Uterus (tissue), 4 donors: ENCODE measurements around the gene XRN1. TPM values are rescaled to one million over a fixed set of nuclear protein-coding genes. Genes with fewer than 3 reads are reported as not detected.
"Not testable (repeated sequence)": the region's sequence is repeated elsewhere in the genome, so short reads cannot be mapped to it uniquely, and the experiment has no call there.

Experiments
- DNase-seq, 2 donors: peaks; one replicate each; pipeline ENCODE4 v3.0.0-alpha.2; 2019 to 2020
- H3K27ac ChIP-seq, 2 donors: fragments of 200-600 bp; sonication (generic); 1 replicate in 1 of 2; 2 replicates in 1 of 2; pipeline ENCODE4 v1.5.1; 2016 to 2018
- H3K27me3 ChIP-seq, 2 donors: fragments of 200-600 bp; sonication (generic); one replicate each; pipeline ENCODE4 v1.5.1; 2018 to 2019; ENCODE audit warnings: control low read depth in 1 of 2
- H3K36me3 ChIP-seq, 2 donors: fragments of 200-600 bp; sonication (generic); one replicate each; pipeline ENCODE4 v1.5.1; 2019; ENCODE audit warnings: control low read depth in 1 of 2
- H3K4me1 ChIP-seq, 2 donors: fragments of 200-600 bp; sonication (generic); one replicate each; pipeline ENCODE4 v1.5.1; 2018 to 2019; ENCODE audit warnings: control low read depth in 1 of 2
- H3K4me3 ChIP-seq, 2 donors: fragments of 200-600 bp; sonication (generic); 1 replicate in 1 of 2; 2 replicates in 1 of 2; pipeline ENCODE4 v1.5.1; 2018 to 2019; ENCODE audit warnings: mild to moderate bottlenecking in 1 of 2
- H3K9me3 ChIP-seq, 2 donors: fragments of 200-600 bp; sonication (generic); one replicate each; pipeline ENCODE4 v1.5.1; 2019; ENCODE audit warnings: control low read depth in 1 of 2
- CTCF ChIP-seq, 4 experiments: fragments of 200-600 bp in 2 of 4; fragments of 450-650 bp in 2 of 4; sonication (generic) in 2 of 4; IDR thresholded peaks; one replicate each; pipeline ENCODE4 v1.5.1; 2016 to 2019; ENCODE audit warnings: antibody characterized with exemption in 4 of 4, mild to moderate bottlenecking in 2 of 4, moderate library complexity in 1 of 4
- POLR2A ChIP-seq, 2 donors: fragments of 450-650 bp; IDR thresholded peaks; one replicate each; pipeline ENCODE4 v1.6.1; 2016; ENCODE audit warnings: antibody characterized with exemption in 2 of 2, mild to moderate bottlenecking in 1 of 2, moderate library complexity in 1 of 2
- intact Hi-C: fragments of 100-400 bp; cut with DNase I; formaldehyde crosslinking; loops from one replicate; pipeline ENCODE4 v1.15.1; 2023; ENCODE audit warnings: low total_unique reads
- total RNA-seq, 4 donors: library from RNA; depleted of rRNA in 3 of 4; stranded (reverse); fragments of >200 nt in 3 of 4; gene quantifications; one replicate each; pipeline versions ENCODE4 v1.1.0 to v1.2.4, GENCODE V29; 2014 to 2023
- donor health status: DM: yes; HTN: yes; CAD: no.

The XRN1 gene
- total RNA-seq, 4 donors from 2014 or later = 24.6 to 95.3 (median 59.4) TPM

DNA sequence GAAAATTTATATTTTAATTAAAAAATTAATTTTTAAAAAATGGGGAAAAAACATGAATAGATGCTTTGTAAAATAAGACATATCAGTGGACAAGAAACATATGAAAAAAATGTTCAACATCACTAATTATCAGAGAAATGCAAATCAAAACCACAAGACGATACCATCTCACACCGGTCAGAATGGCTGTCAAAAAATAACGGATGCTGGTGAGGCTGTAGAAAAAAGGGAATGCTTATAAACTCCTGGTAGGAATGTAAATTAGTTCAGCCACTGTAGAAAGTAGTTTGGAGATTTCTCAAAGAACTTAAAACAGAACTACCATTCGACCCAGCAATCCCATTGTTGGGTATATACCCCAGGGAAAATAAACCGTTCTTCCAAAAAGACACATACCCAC lies 93.8 kb downstream of the XRN1 start:
- Histone ChIP-seq H3K9me3 (no peaks in the 10 kb centered on the region), H3K27me3 (no peaks in the 10 kb centered on the region), H3K4me1 (no peaks in the 10 kb centered on the region), H3K4me3 (no peak overlapping the region), H3K27ac (no peak overlapping the region), H3K36me3 (no peaks in the 10 kb centered on the region)
- TF ChIP-seq POLR2A (IDR thresholded peaks at IDR 0.05) = no peak
- TF ChIP-seq CTCF (IDR thresholded peaks at IDR 0.05) = no peak
- DNase-seq = no peak
- intact Hi-C loops = no loop called here

DNA sequence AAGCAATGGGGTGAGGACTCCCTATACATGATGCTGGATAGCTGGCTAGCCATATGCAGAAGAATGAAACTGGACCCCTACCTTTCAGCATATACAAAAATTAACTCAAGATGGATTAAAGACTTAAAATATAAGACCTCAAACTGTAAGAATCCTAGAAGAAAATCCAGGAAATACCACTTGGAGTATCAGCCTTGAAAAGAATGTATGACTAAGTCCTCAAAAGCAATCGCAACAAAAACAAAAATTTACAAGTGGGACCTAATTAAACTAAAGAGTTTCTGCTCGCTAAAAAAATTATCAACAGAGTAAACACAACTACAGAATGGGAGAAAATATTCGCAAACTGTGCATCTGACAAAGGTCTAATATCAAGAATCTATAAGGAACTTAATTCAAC lies 94.3 kb downstream of the XRN1 start:
- no peak for TF ChIP-seq CTCF (IDR thresholded peaks at IDR 0.05)
- DNase-seq = no peak
- Histone ChIP-seq H3K36me3 (no peaks in the 10 kb centered on the region), H3K4me1 (no peaks in the 10 kb centered on the region), H3K27ac (no peak overlapping the region), H3K9me3 (no peaks in the 10 kb centered on the region), H3K4me3 (no peak overlapping the region), H3K27me3 (no peaks in the 10 kb centered on the region)
- intact Hi-C loops = no loop called here

DNA sequence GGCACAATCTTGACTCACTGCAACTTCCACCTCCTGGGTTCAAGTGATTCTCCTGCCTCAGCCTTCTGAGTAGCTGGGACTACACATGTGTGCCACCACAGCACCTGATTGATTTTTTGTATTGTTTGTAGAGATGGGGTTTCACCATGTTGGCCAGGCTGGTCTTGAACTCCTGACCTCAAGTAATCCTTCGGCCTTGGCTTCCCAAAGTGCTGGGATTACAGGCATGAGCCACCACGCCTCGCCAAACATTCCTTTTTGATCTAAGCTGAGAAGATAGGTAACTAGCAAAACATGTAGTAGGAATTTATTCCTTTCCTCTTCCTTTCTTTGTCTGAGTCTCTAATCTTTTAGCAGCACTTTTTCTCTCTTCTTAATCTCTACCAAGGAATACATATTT lies 95.1 kb downstream of the XRN1 start:
- H3K27ac ChIP-seq, H3K4me3 ChIP-seq, intact Hi-C loops, H3K9me3 ChIP-seq, H3K4me1 ChIP-seq, H3K36me3 ChIP-seq, H3K27me3 ChIP-seq, DNase-seq: not testable (repeated sequence)

DNA sequence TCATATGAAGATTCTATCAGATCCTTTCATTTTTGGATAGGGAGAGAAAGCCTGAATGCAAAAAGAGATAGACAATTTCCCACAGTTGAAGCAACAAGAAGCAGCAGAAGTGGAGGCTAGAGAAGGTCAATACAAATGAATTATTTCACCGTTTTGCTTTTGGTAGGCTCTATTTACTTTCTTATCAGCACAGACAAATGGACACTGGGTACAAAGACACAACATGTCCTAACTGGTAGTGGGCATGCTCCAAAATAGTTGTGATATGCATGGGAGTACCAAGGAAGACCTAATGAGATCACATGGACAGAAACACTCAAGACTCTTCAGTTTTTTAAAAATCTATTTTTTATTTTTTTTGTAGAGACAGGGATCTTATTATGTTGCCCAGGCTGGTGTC lies 99.4 kb downstream of the XRN1 start:
- Histone ChIP-seq H3K36me3 (no peaks in the 10 kb centered on the region), H3K4me1 (no peaks in the 10 kb centered on the region), H3K4me3 (no peak overlapping the region), H3K27me3 (no peaks in the 10 kb centered on the region), H3K9me3 (no peaks in the 10 kb centered on the region), H3K27ac (no peak overlapping the region)
- DNase-seq = no peak
- TF ChIP-seq POLR2A (IDR thresholded peaks at IDR 0.05) = no peak
- no peak for TF ChIP-seq CTCF (IDR thresholded peaks at IDR 0.05)
- intact Hi-C loops = no loop called here

DNA sequence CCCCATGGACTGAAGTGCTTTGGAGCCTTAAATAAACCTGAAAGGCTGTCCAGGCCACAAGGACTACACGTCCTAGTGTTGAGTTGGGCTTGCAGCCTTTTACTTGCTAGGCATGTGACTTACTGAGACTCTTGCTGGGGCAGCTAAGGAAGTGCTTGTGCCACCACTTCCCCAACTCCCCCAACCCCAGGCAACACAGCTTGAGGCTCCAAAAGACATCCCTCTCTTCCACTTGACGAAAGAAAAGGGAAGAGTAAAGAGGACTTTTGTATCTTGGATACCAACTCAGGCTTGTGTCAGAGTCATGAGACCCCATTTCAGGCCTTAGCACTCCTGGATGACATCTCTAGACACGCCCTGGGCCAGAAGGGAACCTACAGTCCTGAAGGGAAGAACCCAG lies 109.8 kb downstream of the XRN1 start:
- intact Hi-C loops = no loop called here
- H3K4me3 ChIP-seq = no peak overlapping the region
- H3K4me1 ChIP-seq = no peaks in the 10 kb centered on the region
- no peaks in the 10 kb centered on the region for H3K27me3 ChIP-seq
- no peaks in the 10 kb centered on the region for H3K9me3 ChIP-seq
- H3K36me3 ChIP-seq = no peaks in the 10 kb centered on the region
- DNase-seq = no peak
- H3K27ac ChIP-seq = no peak overlapping the region
- TF ChIP-seq POLR2A (IDR thresholded peaks at IDR 0.05) = no peak
- no peak for TF ChIP-seq CTCF (IDR thresholded peaks at IDR 0.05)

DNA sequence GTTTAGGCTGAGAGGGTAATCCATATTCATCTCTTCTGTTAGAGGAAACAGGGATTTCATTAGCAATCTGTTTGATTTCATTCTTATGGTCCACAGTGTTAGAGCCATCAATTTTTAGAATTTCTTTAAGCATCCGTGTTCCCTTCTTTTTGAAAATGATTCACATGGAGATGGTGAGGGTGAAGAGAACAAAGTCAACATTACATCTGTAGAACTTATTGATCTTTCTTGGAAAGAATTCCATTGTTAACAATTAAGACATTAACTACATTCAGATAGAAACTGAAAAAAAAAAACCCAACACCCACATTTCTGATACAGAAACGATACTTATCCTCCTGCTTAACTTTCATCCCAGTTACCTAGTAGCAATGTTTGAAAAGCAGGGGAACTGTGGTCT lies 115.4 kb downstream of the XRN1 start:
- no peak for TF ChIP-seq POLR2A (IDR thresholded peaks at IDR 0.05)
- TF ChIP-seq CTCF (IDR thresholded peaks at IDR 0.05) = no peak
- Histone ChIP-seq H3K9me3 (no peaks in the 10 kb centered on the region), H3K27ac (no peak overlapping the region), H3K36me3 (no peaks in the 10 kb centered on the region), H3K4me3 (no peak overlapping the region), H3K27me3 (no peaks in the 10 kb centered on the region), H3K4me1 (no peaks in the 10 kb centered on the region)
- intact Hi-C loops = no loop called here
- no peak for DNase-seq

DNA sequence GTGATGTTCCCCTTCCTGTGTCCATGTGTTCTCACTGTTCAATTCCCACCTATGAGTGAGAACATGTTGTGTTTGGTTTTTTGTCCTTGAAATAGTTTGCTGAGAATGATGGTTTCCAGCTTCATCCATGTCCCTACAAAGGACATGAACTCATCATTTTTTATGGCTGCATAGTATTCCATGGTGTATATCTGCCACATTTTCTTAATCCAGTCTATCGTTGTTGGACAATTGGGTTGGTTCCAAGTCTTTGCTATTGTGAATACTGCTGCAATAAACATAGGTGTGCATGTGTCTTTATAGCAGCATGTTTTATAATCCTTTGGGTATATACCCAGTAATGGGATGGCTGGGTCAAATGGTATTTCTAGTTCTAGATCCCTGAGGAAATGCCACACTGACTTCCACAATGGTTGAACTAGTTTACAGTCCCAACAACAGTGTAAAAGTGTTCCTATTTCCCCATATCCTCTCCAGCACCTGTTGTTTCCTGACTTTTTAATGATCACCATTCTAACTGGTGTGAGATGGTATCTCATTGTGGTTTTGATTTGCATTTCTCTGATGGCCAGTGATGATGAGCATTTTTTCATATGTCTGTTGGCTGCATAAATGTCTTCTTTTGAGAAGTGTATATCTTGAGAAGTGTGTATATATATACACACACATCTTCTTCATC lies 123.4 kb downstream of the XRN1 start:
- DNase-seq, H3K4me3 ChIP-seq, H3K36me3 ChIP-seq, H3K4me1 ChIP-seq, H3K27ac ChIP-seq, H3K9me3 ChIP-seq, intact Hi-C loops, H3K27me3 ChIP-seq: not testable (repeated sequence)
